Measurements from ENCODE around the gene RGS1. TPM values are rescaled to one million over a fixed set of nuclear protein-coding genes. Genes with fewer than 3 reads are reported as not detected.

RGS1 gene
- total RNA-seq, 1 experiment from 2014 or later: not detected

DNA sequence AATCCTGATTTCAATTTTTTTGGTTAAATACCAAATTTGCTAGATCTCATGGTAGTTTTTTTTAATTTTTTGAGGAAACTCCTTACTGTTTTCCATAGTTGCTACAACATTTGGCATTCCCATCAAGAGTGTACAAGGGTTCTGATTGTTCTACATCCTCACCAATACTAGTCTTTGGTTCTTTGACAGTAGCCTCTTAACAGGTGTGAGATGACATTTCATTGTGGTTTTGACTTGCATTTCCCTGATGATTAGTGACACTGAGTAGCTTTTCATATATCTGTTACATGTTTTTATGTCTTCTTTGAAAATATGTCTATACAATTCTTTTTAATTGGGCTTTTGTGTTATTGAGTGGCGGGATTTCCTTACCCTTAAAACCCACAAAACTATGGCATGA lies 39.5 kb downstream of the RGS1 start:
- DNase-seq (ENCODE audit: low read depth): no peak

DNA sequence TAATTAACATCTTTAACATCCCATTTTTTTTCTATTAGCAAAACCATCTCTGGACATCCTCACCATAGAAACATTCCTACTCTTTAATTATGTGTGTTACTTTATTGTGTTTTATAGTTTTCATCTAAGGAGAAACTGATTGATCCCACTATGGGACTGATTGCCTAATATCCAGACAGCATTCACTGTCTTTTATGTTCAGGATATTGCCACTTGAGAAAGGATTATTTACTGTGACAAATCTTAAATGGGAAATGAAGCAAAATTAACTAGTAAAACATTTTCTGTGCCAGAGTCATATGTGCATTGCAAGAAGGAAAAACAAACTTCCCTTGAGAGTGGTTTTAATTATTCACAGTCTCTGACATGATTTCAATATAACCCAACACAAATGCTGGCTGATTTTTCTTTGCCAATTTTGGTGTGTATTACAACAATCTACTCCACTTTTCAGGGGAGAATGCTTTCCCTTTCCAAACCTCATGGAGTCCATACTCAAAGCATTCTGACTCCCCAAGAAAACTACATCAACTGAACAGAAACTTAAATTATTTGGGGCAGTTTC lies 44.6 kb downstream of the RGS1 start:
- no peak for DNase-seq (ENCODE audit: low read depth)

DNA sequence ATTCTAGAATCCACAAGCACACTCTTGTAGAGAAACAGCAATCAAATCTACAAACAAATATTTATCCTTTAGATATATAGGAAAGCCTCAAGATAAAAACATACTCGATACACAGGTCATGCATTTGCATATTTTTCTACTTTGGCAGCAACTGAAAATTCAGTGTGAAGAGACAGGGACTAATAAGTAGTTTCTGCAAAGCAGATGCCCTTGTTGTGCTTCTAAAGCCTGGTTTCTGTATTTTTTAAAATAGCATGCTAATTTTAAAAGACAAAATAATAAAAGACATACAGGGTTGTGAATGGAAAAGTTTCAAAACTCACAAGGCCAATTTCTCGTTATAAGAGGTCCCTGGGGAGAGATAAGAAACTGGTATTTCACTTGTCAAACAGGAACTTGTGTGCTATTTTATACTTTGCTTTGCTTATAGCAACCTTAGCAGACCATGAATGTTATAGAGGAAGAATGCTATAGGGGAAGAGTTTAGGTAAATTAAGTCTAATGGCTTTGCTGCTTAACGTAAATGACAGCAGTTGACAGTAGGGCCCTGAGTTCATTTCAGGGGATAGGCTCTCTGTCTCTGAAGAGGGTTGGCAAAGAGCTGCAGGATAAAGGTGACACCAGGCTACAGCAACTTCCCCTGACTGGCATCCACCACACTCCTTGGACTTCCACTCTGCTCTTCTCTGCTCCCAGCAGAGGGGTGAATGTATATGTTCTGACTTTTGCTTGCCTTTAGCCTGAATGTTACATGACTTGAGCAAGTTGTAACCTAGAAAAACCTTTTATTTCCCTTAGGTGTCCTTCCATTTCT lies 51.0 kb downstream of the RGS1 start:
- no peak for DNase-seq (ENCODE audit: low read depth)

DNA sequence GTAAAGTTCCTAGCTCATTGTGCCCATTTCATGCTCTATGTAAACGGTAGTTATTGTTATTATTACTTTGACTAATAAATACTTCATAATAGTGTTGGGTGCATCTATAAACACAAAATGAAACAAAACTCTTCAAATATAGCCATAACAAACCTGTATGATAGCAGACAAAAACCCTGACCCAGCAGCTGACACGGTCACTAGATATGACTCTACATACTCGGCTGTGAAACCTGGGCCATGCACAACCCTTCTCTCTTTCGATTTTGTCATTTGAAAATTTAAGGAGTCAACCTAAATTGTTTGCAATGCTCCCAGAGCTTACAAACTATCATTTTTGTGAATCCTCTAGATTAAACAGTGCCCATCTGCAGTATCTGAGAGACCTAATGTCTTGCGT lies 52.3 kb downstream of the RGS1 start:
- DNase-seq (ENCODE audit: low read depth): no peak

DNA sequence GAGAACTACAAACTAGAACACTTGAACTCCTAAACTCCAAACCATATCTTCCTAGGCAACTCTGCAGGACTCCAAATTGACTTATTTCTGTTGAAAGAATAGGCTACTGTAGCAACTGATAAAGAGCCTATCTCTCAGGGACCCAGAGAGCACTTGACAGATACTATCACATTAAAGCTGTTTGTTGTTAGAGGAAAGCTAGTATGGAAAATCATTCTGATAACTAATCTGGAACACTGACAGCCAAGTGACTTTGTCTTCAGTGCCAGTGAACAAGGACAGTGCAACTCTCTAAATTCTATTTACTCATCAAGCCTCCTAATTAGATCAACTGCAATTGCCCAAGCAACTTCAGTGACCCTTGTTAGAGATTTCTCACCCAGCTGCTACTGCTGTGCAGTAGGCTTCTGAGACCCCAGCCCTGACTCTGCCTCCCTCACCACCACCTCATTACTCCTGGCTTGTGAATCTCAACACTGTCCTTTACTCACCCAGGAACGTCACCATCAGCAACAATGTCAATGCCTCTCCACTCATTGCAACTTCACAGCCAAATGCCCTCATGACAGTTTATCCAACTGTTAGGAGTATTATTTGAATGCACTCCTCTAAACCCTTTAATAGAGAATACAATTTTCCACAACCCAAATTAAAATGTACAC lies 53.0 kb downstream of the RGS1 start:
- DNase-seq (ENCODE audit: low read depth): no peak

DNA sequence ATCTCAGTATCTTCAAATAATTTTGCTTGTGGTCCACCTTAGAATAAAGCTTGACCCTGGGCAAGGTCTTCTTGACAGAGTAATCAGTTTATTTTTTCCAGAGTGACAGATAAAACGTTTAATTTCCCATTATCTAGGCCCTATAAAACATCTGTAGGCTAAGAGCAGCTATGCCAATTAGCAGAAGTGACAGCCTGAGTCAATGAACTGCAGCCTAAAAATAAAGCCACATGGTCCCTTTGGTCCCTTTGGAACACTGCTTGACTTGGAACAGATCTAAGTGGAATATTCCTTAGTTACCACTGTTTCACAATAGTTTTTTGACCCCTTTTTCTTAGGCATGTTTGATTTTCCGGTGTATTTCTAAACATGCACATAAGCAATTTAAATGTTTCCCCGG lies 54.0 kb downstream of the RGS1 start:
- DNase-seq (ENCODE audit: low read depth): no peak

Other genes starting within 250 kb of the RGS1 start
- not detected in 2 replicates for gene RGS13, start 60.4 kb downstream of the RGS1 start, total RNA-seq (2014; rRNA removed; shearing (Covaris generic))
- 3.6 and 5.2 TPM in 2 replicates for gene RGS2, start 233.3 kb downstream of the RGS1 start, total RNA-seq (2014; rRNA removed; shearing (Covaris generic))

Measured in HT1080 (cell line).